Smooth muscle cell (in vitro differentiated cells): ENCODE measurements around the gene METTL25. TPM values are rescaled to one million over a fixed set of nuclear protein-coding genes. Genes with fewer than 3 reads are reported as not detected.

Experiments
- DNase-seq: peaks from one replicate; lab custom pipeline; 2025; ENCODE audit not compliant: unreplicated experiment; lab: John Stamatoyannopoulos, UW
- H2AFZ ChIP-seq: fragments of 200-600 bp; sonication (generic); 2 replicates; pipeline ENCODE4 v1.6.0; 2016; ENCODE audit warnings: antibody characterized with exemption, low read depth, mild to moderate bottlenecking
- H3F3A ChIP-seq: fragments of 200-600 bp; sonication (generic); 2 replicates; pipeline ENCODE4 v1.6.0; 2017; ENCODE audit warnings: antibody characterized with exemption, low read depth
- H3K27ac ChIP-seq: fragments of 200-600 bp; sonication (generic); 2 replicates; pipeline ENCODE4 v1.5.1; 2016; ENCODE audit warnings: low read depth, mild to moderate bottlenecking
- H3K27me3 ChIP-seq: fragments of 200-600 bp; sonication (generic); 2 replicates; pipeline ENCODE4 v1.6.1; 2016; ENCODE audit warnings: low read depth, mild to moderate bottlenecking
- H3K36me3 ChIP-seq: fragments of 200-600 bp; sonication (generic); 2 replicates; pipeline ENCODE4 v1.5.1; 2016; ENCODE audit warnings: low read depth
- H3K4me1 ChIP-seq: fragments of 200-600 bp; sonication (generic); 2 replicates; pipeline ENCODE4 v1.5.1; 2016; ENCODE audit warnings: low read depth
- H3K4me2 ChIP-seq: fragments of 200-600 bp; sonication (generic); 2 replicates; pipeline ENCODE4 v1.6.0; 2016; ENCODE audit warnings: mild to moderate bottlenecking
- H3K4me3 ChIP-seq: fragments of 200-600 bp; sonication (generic); 2 replicates; pipeline ENCODE4 v1.5.1; 2016; ENCODE audit warnings: mild to moderate bottlenecking
- H3K79me2 ChIP-seq: fragments of 200-600 bp; sonication (generic); 2 replicates; pipeline ENCODE4 v1.6.0; 2016; ENCODE audit warnings: low read depth, mild to moderate bottlenecking
- H3K9ac ChIP-seq: fragments of 200-600 bp; sonication (generic); 2 replicates; pipeline ENCODE4 v1.6.0; 2016; ENCODE audit warnings: low read depth
- H3K9me3 ChIP-seq: fragments of 200-600 bp; sonication (generic); replicated peaks from 2 replicates; pipeline ENCODE4 v1.5.1; 2016; ENCODE audit warnings: low read depth
- H4K20me1 ChIP-seq: fragments of 200-600 bp; sonication (generic); 2 replicates; pipeline ENCODE4 v1.6.0; 2016; ENCODE audit warnings: low read depth
- CTCF ChIP-seq: fragments of 200-600 bp; sonication (generic); IDR thresholded peaks from 2 replicates; pipeline ENCODE4 v1.5.1; 2017; ENCODE audit warnings: borderline replicate concordance, mild to moderate bottlenecking, antibody characterized with exemption; ENCODE audit not compliant: insufficient read depth, poor library complexity, severe bottlenecking
- WGBS: methylation state at CpG from one replicate; pipeline ENCODE4 v1.1.7; 2016; ENCODE audit warnings: low lambda C conversion rate; 5-methylcytosine and 5-hydroxymethylcytosine counted together
- polyA plus RNA-seq: library from polyadenylated mRNA; unstranded; fragments of >200 nt; fragmentation: Nextera tagmentation; extraction: Ambion mirVana; gene quantifications from 2 replicates; pipeline ENCODE4 v1.2.1, GENCODE V29; 2016
- total RNA-seq: library from RNA; depleted of rRNA; stranded (reverse); fragments of >200 nt; gene quantifications from 2 replicates; pipeline ENCODE4 v1.2.3, GENCODE V29; 2014

The METTL25 gene
- total and polyA plus RNA-seq, 2 experiments from 2014 or later = 6.2 to 14.7 TPM

DNA sequence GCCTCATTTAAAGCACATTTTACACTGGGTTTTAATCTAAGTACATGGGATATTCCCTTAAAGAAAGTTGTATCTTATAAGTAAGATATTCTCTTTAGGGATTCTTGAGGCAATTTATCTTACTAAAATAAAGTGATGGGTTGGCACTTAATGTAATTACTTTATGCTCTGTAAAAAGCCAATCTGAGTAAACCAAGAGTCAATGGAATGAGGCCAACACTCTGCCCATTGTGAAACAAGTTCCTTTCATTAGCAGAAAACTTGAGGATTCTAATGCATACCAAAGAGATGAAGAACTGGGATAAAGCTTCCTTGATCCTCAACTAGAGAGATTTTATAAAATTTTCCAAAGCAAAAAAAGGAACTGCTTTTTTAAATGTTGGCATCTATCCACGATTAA, 121.2 kb downstream of the METTL25 start:
- no peak overlapping the region for H3K27ac ChIP-seq
- no peaks in the 10 kb centered on the region for H4K20me1 ChIP-seq
- no peak overlapping the region for H3K4me3 ChIP-seq
- no peaks in the 10 kb centered on the region for H3K36me3 ChIP-seq
- H3K4me1 ChIP-seq = peaks cover 11% of the 10 kb centered on the region
- no peaks in the 10 kb centered on the region for H3F3A ChIP-seq
- no peak overlapping the region for H3K4me2 ChIP-seq
- TF ChIP-seq CTCF = no peak
- no peak overlapping the region for H3K9ac ChIP-seq
- WGBS = 85% methylated on average over 1 of the region's 1 CpG
- no peaks in the 10 kb centered on the region for H3K9me3 ChIP-seq
- H3K79me2 ChIP-seq = no peaks in the 10 kb centered on the region
- H2AFZ ChIP-seq = no peak overlapping the region
- no peak for DNase-seq
- H3K27me3 ChIP-seq = no peaks in the 10 kb centered on the region

- Histone ChIP-seq H3K9ac (no peak overlapping the region), H3K27ac (no peak overlapping the region), H4K20me1 (no peaks in the 10 kb centered on the region), H3K27me3 (no peaks in the 10 kb centered on the region), H3K4me2 (no peak overlapping the region), H3K4me3 (no peak overlapping the region), H3K79me2 (no peaks in the 10 kb centered on the region), H2AFZ (no peak overlapping the region), H3F3A (no peaks in the 10 kb centered on the region), H3K4me1 (peaks cover 11% of the 10 kb centered on the region), H3K9me3 (no peaks in the 10 kb centered on the region), H3K36me3 (no peaks in the 10 kb centered on the region)
- 92% methylated on average over 3 of the region's 3 CpGs for WGBS
- no peak for TF ChIP-seq CTCF
- DNase-seq = no peak
These were observed 122.3 kb downstream of the METTL25 start for GRCh38 chr12:82480606-82481005.

DNA sequence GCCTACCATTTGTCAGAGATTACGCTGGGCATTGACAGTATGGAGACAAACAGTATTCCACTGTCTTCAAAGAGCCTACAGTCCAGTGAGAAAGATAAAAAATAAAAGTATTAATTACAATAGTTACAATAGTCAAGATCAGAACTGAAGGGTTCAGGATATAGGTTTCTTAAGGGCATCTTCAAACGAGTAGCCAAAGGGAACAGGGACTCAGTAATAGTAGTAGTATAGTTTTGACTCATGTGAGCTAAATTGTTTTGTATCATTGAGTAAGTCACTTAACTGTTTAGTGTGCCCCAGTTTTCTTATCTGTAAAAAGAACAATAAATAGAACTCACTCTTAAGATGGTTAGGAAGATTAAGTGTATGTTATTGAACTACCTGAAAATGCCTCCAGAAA, 123.6 kb downstream of the METTL25 start:
- H3K4me2 ChIP-seq = no peak overlapping the region
- no peak for TF ChIP-seq CTCF
- H3K9me3 ChIP-seq = no peaks in the 10 kb centered on the region
- no peaks in the 10 kb centered on the region for H3K36me3 ChIP-seq
- no peak overlapping the region for H3K4me3 ChIP-seq
- H3F3A ChIP-seq = no peaks in the 10 kb centered on the region
- H3K27me3 ChIP-seq = no peaks in the 10 kb centered on the region
- no peaks in the 10 kb centered on the region for H3K79me2 ChIP-seq
- WGBS = 94% methylated on average over 2 of the region's 2 CpGs
- H2AFZ ChIP-seq = no peak overlapping the region
- no peaks in the 10 kb centered on the region for H4K20me1 ChIP-seq
- H3K9ac ChIP-seq = no peak overlapping the region
- H3K4me1 ChIP-seq = peaks cover 11% of the 10 kb centered on the region
- DNase-seq = no peak
- no peak overlapping the region for H3K27ac ChIP-seq

GRCh38 chr12:82486524-82487235, 128.4 kb downstream of the METTL25 start:
- H3K27me3 ChIP-seq = no peaks in the 10 kb centered on the region
- H3K4me3 ChIP-seq = no peak overlapping the region
- no peak for DNase-seq
- no peaks in the 10 kb centered on the region for H3K79me2 ChIP-seq
- no peak overlapping the region for H3K9ac ChIP-seq
- no peaks in the 10 kb centered on the region for H3K9me3 ChIP-seq
- TF ChIP-seq CTCF = no peak
- H4K20me1 ChIP-seq = no peaks in the 10 kb centered on the region
- no peak overlapping the region for H2AFZ ChIP-seq
- no peak overlapping the region for H3K27ac ChIP-seq
- no peaks in the 10 kb centered on the region for H3K36me3 ChIP-seq
- H3K4me2 ChIP-seq = no peak overlapping the region
- no peaks in the 10 kb centered on the region for H3F3A ChIP-seq
- H3K4me1 ChIP-seq = no peaks in the 10 kb centered on the region
- 86% methylated on average over 2 of the region's 2 CpGs for WGBS
